ENCODE results near the gene ODAM.

DNA sequence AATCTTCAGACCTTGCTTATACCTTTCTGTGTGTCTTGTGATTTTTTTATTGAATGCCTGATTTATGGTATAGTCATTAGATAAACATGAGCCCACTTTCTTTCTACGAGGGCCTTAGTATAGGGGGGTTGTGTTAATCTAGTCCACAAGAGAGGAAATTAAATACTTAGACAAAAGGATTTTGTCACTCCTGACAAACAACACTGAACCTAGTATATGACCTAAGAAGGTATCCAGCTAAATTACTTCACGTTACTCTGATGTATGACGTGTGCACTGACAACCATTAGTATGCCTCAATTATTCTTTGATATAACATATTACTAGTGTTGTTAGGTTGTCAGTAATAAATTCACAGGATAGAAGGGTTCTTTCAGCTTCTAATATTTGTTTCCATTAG is 44.3 kb upstream of the ODAM start:
- TF ChIP-seq YY1 (IDR thresholded peaks at IDR 0.05; ENCODE audit: insufficient read depth, insufficient read length) (no peak), ZNF274 (IDR thresholded peaks at IDR 0.05; ENCODE audit: low read depth, low read length) (no peak)

All from NT2/D1 (cell line).